ENCODE measurements around the gene MUC12.
"Not testable (repeated sequence)": the region's sequence is repeated elsewhere in the genome, so short reads cannot be mapped to it uniquely, and the experiment has no call there.

The MUC12 gene

DNA sequence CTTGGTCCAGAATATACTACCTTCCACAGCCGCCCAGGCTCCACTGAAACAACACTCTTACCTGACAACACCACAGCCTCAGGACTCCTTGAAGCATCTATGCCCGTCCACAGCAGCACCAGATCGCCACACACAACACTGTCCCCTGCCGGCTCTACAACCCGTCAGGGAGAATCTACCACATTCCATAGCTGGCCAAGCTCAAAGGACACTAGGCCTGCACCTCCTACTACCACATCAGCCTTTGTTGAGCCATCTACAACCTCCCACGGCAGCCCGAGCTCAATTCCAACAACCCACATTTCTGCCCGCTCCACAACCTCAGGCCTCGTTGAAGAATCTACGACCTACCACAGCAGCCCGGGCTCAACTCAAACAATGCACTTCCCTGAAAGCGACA lies 22.9 kb downstream of the MUC12 start:
- H3K9me3 ChIP-seq (ENCODE audit: control insufficient read depth, insufficient read depth, low read length); H3K36me3 ChIP-seq (ENCODE audit: insufficient read depth, low read length); H3K4me1 ChIP-seq (ENCODE audit: insufficient read depth, low read length); H3K9ac ChIP-seq (ENCODE audit: low read depth, low read length): not testable (repeated sequence)

DNA sequence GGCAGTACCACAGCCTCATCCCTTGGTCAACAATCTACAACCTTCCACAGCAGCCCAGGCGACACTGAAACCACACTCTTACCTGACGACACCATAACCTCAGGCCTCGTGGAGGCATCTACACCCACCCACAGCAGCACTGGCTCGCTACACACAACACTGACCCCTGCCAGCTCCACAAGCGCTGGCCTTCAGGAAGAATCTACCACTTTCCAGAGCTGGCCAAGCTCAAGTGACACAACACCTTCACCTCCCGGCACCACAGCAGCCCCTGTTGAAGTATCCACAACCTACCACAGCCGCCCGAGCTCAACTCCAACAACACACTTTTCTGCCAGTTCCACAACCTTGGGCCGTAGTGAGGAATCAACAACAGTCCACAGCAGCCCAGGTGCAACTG lies 25.3 kb downstream of the MUC12 start:
- not testable (repeated sequence) for H3K9ac ChIP-seq (ENCODE audit: low read depth, low read length); H3K4me1 ChIP-seq (ENCODE audit: insufficient read depth, low read length); H3K9me3 ChIP-seq (ENCODE audit: control insufficient read depth, insufficient read depth, low read length); H3K36me3 ChIP-seq (ENCODE audit: insufficient read depth, low read length)

- not testable (repeated sequence) for H3K4me1 ChIP-seq (ENCODE audit: insufficient read depth, low read length); H3K9ac ChIP-seq (ENCODE audit: low read depth, low read length); H3K36me3 ChIP-seq (ENCODE audit: insufficient read depth, low read length); H3K9me3 ChIP-seq (ENCODE audit: control insufficient read depth, insufficient read depth, low read length)
Observed at GRCh38 chr7:100998530-100998929, 29.2 kb downstream of the MUC12 start.

DNA sequence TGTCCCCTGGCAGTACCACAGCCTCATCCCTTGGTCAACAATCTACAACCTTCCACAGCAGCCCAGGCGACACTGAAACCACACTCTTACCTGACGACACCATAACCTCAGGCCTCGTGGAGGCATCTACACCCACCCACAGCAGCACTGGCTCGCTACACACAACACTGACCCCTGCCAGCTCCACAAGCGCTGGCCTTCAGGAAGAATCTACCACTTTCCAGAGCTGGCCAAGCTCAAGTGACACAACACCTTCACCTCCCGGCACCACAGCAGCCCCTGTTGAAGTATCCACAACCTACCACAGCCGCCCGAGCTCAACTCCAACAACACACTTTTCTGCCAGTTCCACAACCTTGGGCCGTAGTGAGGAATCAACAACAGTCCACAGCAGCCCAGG lies 30.0 kb downstream of the MUC12 start:
- not testable (repeated sequence) for H3K4me1 ChIP-seq (ENCODE audit: insufficient read depth, low read length); H3K9me3 ChIP-seq (ENCODE audit: control insufficient read depth, insufficient read depth, low read length); H3K36me3 ChIP-seq (ENCODE audit: insufficient read depth, low read length)

DNA sequence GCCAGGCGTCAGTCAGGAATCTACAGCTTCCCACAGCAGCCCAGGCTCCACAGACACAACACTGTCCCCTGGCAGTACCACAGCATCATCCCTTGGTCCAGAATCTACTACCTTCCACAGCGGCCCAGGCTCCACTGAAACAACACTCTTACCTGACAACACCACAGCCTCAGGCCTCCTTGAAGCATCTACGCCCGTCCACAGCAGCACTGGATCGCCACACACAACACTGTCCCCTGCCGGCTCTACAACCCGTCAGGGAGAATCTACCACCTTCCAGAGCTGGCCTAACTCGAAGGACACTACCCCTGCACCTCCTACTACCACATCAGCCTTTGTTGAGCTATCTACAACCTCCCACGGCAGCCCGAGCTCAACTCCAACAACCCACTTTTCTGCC lies 30.7 kb downstream of the MUC12 start:
- H3K9me3 ChIP-seq (ENCODE audit: control insufficient read depth, insufficient read depth, low read length); H3K36me3 ChIP-seq (ENCODE audit: insufficient read depth, low read length); H3K4me1 ChIP-seq (ENCODE audit: insufficient read depth, low read length); H3K9ac ChIP-seq (ENCODE audit: low read depth, low read length): not testable (repeated sequence)

More for the DNA sequence above, 30.0 kb downstream of the MUC12 start:
- H3K9ac ChIP-seq (ENCODE audit: low read depth, low read length) = not testable (repeated sequence)

DNA sequence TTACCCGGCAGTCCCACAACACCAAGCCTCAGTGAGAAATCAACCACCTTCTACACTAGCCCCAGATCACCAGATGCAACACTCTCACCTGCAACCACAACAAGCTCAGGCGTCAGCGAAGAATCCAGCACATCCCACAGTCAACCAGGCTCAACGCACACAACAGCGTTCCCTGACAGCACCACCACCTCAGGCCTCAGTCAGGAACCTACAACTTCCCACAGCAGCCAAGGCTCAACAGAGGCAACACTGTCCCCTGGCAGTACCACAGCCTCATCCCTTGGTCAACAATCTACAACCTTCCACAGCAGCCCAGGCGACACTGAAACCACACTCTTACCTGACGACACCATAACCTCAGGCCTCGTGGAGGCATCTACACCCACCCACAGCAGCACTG lies 33.0 kb downstream of the MUC12 start:
- H3K36me3 ChIP-seq (ENCODE audit: insufficient read depth, low read length); H3K9ac ChIP-seq (ENCODE audit: low read depth, low read length); H3K9me3 ChIP-seq (ENCODE audit: control insufficient read depth, insufficient read depth, low read length); H3K4me1 ChIP-seq (ENCODE audit: insufficient read depth, low read length): not testable (repeated sequence)

GRCh38 chr7:101007361-101007760 lies 38.0 kb downstream of the MUC12 start:
- H3K36me3 ChIP-seq (ENCODE audit: insufficient read depth, low read length); H3K4me1 ChIP-seq (ENCODE audit: insufficient read depth, low read length); H3K9me3 ChIP-seq (ENCODE audit: control insufficient read depth, insufficient read depth, low read length); H3K9ac ChIP-seq (ENCODE audit: low read depth, low read length): not testable (repeated sequence)

GRCh38 chr7:101009629-101010028 lies 40.3 kb downstream of the MUC12 start:
- H3K4me1 ChIP-seq (ENCODE audit: insufficient read depth, low read length) = no peaks in the 10 kb centered on the region
- no peak overlapping the region for H3K9ac ChIP-seq (ENCODE audit: low read depth, low read length)
- no peaks in the 10 kb centered on the region for H3K9me3 ChIP-seq (ENCODE audit: control insufficient read depth, insufficient read depth, low read length)
- no peaks in the 10 kb centered on the region; the same call in 1 of the 2 replicates for H3K36me3 ChIP-seq (ENCODE audit: insufficient read depth, low read length)

- H3K9ac ChIP-seq (ENCODE audit: low read depth, low read length) = no peak overlapping the region
- no peaks in the 10 kb centered on the region for H3K4me1 ChIP-seq (ENCODE audit: insufficient read depth, low read length)
- no peaks in the 10 kb centered on the region; the same call in 1 of the 2 replicates for H3K36me3 ChIP-seq (ENCODE audit: insufficient read depth, low read length)
- H3K9me3 ChIP-seq (ENCODE audit: control insufficient read depth, insufficient read depth, low read length) = no peaks in the 10 kb centered on the region
Observed at GRCh38 chr7:101012931-101013330, 43.6 kb downstream of the MUC12 start.

DNA sequence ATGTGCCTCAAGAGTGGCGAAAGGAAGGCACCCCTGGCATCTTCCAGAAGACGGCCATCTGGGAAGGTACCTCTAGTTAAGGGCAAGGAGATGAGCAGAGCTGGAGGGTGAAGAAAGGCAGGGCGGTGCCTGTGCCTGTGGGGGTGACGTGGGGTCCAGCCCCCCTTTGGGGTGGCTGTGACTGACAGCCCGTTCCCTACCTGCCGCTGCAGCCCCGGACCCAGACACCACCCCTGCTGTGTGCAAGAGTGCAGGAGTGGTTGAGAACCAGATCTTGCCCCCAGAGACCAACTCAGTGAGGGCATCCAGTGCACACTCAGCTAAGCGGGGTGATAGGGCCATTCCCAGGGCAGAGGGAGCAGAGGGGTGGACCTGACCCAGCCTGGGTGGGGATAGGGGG lies 46.3 kb downstream of the MUC12 start:
- H3K9me3 ChIP-seq (ENCODE audit: control insufficient read depth, insufficient read depth, low read length) = no peaks in the 10 kb centered on the region
- no peaks in the 10 kb centered on the region for H3K36me3 ChIP-seq (ENCODE audit: insufficient read depth, low read length)
- peaks cover 7% of the 10 kb centered on the region; the same call in 1 of the 2 replicates for H3K4me1 ChIP-seq (ENCODE audit: insufficient read depth, low read length)
- no peak overlapping the region for H3K9ac ChIP-seq (ENCODE audit: low read depth, low read length)

GRCh38 chr7:101017064-101017777 lies 47.9 kb downstream of the MUC12 start:
- Histone ChIP-seq H3K9ac (ENCODE audit: low read depth, low read length) (peak overlapping the region; percentile 68), H3K9me3 (ENCODE audit: control insufficient read depth, insufficient read depth, low read length) (no peaks in the 10 kb centered on the region), H3K36me3 (ENCODE audit: insufficient read depth, low read length) (no peaks in the 10 kb centered on the region), H3K4me1 (ENCODE audit: insufficient read depth, low read length) (peaks cover 7% of the 10 kb centered on the region; the same call in 1 of the 2 replicates)

DNA sequence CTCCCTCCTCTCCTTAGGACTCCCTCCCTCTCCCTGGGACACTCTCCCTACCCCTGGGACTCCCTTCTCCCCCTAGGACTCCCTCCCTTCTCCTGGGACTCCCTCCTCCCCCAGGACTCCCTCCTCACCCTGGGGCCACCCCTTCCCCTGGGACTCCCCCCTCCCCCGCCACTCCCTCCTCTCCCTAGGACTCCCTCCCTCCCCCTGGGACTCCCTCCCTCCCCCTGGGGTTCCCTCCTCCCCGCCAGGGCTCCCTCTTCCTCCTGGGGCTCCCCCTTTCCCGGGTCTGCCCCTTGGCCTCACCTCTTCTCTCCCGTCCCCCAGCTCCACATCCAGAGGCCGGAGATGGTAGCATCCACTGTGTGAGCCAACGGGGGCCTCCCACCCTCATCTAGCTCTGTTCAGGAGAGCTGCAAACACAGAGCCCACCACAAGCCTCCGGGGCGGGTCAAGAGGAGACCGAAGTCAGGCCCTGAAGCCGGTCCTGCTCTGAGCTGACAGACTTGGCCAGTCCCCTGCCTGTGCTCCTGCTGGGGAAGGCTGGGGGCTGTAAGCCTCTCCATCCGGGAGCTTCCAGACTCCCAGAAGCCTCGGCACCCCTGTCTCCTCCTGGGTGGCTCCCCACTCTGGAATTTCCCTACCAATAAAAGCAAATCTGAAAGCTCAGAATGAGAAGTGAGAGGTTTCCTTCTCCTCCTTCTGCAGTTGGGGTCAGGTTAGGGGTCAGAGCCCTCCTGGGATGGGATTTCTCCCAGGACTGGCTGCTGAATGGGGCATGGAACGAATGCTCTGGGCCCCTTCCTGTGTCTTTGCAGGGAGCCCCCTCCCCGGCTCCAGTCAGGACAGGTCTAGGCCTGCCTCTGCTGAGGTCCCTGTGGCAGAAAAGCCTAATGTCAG lies 49.2 kb downstream of the MUC12 start:
- Histone ChIP-seq H3K4me1 (ENCODE audit: insufficient read depth, low read length) (peaks cover 7% of the 10 kb centered on the region; the same call in 1 of the 2 replicates), H3K9me3 (ENCODE audit: control insufficient read depth, insufficient read depth, low read length) (no peaks in the 10 kb centered on the region), H3K36me3 (ENCODE audit: insufficient read depth, low read length) (no peaks in the 10 kb centered on the region), H3K9ac (ENCODE audit: low read depth, low read length) (peak overlapping the region; percentile 35; the same call in 1 of the 2 replicates)

DNA sequence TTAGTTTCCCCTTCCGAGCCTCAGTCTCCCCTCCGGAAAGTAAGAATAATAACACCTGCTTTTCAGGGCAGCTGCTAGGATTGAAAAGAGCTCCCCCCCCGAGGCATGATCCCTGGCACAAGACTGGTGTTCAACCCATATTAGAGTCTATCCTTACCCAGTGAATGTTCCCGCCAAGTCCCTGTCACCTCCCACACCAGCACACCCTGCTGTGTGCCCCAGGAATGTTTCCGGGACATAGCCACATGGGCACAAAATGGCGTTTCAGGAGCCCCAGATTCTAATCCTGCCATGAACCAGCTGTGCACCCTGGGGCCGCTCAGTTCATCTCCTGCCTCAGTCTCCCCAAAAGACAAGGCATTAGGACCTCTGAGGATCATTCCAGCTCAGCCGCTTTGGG lies 51.1 kb downstream of the MUC12 start:
- Histone ChIP-seq H3K9ac (ENCODE audit: low read depth, low read length) (no peak overlapping the region), H3K36me3 (ENCODE audit: insufficient read depth, low read length) (no peaks in the 10 kb centered on the region), H3K4me1 (ENCODE audit: insufficient read depth, low read length) (peaks cover 7% of the 10 kb centered on the region; the same call in 1 of the 2 replicates), H3K9me3 (ENCODE audit: control insufficient read depth, insufficient read depth, low read length) (no peaks in the 10 kb centered on the region)

- no peaks in the 10 kb centered on the region for H3K9me3 ChIP-seq (ENCODE audit: control insufficient read depth, insufficient read depth, low read length)
- H3K36me3 ChIP-seq (ENCODE audit: insufficient read depth, low read length) = no peaks in the 10 kb centered on the region
- peaks cover 7% of the 10 kb centered on the region; the same call in 1 of the 2 replicates for H3K4me1 ChIP-seq (ENCODE audit: insufficient read depth, low read length)
- H3K9ac ChIP-seq (ENCODE audit: low read depth, low read length) = no peak overlapping the region
Observed at GRCh38 chr7:101021703-101022102, 52.3 kb downstream of the MUC12 start.

DNA sequence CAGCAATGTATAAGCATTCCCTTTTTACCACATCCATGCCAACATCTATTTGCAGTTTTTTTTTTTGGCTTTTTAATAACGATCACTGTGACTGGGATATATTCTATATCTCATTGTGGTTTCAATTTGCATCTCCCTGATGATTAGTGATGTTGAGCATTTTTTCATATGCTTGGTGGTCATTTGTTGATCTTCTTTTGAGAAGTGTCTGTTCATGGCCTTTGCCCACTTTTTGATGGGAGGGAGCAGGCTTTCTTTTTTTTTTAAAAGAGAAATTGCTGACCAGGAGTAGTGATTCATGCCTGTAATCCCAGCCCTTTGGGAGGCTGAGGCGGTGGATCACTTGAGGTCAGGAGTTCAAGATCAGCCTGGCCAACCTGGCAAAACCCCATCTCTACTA lies 54.5 kb downstream of the MUC12 start:
- no peak overlapping the region for H3K9ac ChIP-seq (ENCODE audit: low read depth, low read length)
- H3K36me3 ChIP-seq (ENCODE audit: insufficient read depth, low read length) = no peaks in the 10 kb centered on the region
- peaks cover 4% of the 10 kb centered on the region; the same call in 1 of the 2 replicates for H3K4me1 ChIP-seq (ENCODE audit: insufficient read depth, low read length)
- H3K9me3 ChIP-seq (ENCODE audit: control insufficient read depth, insufficient read depth, low read length) = no peaks in the 10 kb centered on the region

Data from ES-I3 (cell line).